Measurements from ENCODE around the gene VWA2.

- no peak for TF ChIP-seq NFIC (IDR thresholded peaks at IDR 0.05; ENCODE audit: borderline replicate concordance)
- TF ChIP-seq TEAD4 (IDR thresholded peaks at IDR 0.05; ENCODE audit: borderline replicate concordance, insufficient read depth): no peak
- no peak for TF ChIP-seq NRF1 (IDR thresholded peaks at IDR 0.05; ENCODE audit: low read depth, low read length)
- no peak for TF ChIP-seq CTCF (IDR thresholded peaks at IDR 0.05)
- TF ChIP-seq USF2 (IDR thresholded peaks at IDR 0.05; ENCODE audit: borderline replicate concordance, low read depth, low read length): no peak
- TF ChIP-seq, protein P1, sequence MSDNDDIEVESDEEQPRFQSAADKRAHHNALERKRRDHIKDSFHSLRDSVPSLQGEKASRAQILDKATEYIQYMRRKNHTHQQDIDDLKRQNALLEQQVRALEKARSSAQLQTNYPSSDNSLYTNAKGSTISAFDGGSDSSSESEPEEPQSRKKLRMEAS (IDR thresholded peaks at IDR 0.05; ENCODE audit: low read depth): no peak
- TF ChIP-seq RCOR1 (IDR thresholded peaks at IDR 0.05; ENCODE audit: low read length): no peak
These were observed 7.7 kb downstream of the VWA2 start for GRCh38 chr10:114246679-114247305.

Data from SK-N-SH (cell line).